Endothelial cell of hepatic sinusoid (primary cell): Measurements from ENCODE around the gene UNC13B.

Experiments used
- in situ Hi-C: cut with HindIII; loops from 2 replicates; pipeline ENCODE4 v1.10.0; 2017; ENCODE audit warnings: low sequenced_read_pairs

Gene UNC13B

GRCh38 chr9:35415402-35416097, 253.7 kb downstream of the UNC13B start:
- in situ Hi-C loops = no loop called here

GRCh38 chr9:35416098-35416427, 254.3 kb downstream of the UNC13B start:
- in situ Hi-C loops = no loop called here

DNA sequence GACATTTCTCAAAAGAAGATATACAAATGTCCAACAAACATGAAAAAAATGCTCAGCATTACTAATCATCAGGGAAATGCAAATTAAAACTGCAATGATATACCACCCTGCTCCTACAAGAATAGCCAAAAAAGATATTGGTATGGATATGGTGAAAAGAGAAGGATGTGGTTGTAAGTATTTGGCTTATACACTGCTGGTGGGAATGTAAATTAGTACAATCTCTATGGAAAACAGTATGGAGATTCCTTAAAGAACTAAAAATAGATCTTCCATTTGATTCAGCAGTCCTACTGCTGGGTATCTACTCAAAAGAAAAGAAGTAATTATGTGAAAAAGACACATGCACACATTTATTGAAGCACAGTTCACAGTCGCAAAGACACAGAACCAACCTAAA, 260.5 kb downstream of the UNC13B start:
- in situ Hi-C loops = no loop called here

DNA sequence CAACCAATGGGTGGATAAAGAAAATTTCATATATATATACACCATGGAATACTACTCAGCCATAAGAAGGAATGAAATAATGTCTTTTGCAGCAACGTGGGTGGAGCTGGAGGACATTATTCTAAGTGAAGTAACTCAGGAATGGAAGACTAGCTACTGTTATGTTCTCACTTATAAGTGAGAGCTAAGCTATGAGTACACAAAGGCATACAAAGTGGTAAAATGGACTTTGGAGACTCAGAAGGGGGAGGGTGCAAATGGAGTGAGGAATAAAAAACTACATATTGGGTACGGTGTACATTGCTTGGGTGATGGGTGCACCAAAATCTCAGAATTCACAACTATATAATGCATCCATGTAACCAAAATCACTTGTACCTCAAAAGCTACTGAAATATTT, 260.9 kb downstream of the UNC13B start:
- in situ Hi-C loops = no loop called here

DNA sequence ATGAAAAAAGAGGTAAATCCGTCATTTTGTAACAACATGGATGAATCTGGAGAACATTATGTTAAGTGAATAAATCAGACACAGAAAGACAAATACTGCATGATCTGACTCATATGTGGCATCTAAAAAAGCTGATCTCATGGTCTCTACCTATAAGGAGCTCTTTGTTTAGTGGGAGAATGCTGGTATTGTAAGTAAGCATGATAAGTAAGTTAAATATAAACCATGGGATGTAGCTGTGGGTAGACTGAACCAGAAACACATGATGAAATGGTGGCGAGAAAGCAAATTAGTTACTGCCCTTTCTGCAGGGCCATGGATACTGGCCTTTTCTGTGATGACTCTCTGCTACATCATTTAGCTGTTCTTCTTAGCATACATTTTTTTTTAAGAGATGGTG, 261.7 kb downstream of the UNC13B start:
- in situ Hi-C loops = no loop called here

GRCh38 chr9:35424356-35425352, 262.8 kb downstream of the UNC13B start:
- in situ Hi-C loops = no loop called here

DNA sequence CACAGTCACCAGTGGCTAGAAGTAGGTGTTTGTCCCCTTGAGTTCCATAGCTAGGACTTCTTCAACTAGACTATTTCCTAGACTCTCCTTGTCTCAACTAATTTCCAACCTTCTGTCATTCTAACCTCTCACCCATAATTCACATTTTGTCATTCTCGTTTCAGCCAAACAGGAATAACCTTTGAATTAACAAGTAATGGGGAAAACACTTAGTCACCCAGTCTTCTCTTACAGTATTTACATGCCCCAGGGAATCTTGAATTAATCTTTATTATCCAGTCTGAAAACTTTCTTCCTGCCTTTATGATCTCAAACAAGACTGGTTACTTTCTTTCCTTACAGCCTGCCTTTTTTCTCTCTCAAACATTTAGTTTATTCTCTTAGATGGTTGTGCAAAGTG, 264.8 kb downstream of the UNC13B start:
- in situ Hi-C loops = no loop called here

DNA sequence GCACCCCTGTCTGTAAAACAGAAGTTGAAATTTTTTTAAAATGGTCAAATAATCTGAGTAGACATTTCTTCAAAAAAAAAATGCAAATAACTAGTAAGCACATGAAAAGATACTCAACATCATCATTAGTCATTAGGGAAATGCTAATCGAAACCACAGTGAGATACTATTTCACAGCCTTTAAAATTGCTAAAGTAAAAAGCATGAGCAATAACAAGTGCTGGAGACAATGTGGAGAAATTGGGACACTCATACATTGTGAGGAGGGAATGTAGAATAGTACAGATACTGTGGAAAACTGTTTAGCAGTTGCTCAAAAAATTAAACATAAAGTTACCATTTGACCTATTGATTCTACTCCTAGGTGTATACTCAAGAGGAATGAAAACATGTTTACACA, 269.7 kb downstream of the UNC13B start:
- in situ Hi-C loops = no loop called here

DNA sequence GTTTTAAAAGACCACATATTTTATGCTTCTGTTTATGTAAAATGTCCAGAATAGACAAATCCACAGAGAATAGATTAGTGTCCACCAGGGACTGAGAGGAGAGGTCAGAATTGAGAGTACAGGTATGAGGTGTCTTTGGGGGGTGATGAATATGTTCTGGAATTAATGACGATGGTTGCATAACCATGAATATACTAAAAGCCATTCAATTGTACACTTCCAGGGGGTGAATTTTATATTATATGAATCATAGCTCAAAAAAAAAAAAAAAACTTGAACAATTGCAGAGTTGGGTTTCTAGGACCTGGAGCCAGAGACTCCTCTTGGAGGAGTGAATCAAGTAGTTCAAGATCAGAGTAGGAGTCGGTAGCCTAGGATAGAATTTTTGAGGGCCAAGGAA, 270.3 kb downstream of the UNC13B start:
- in situ Hi-C loops = no loop called here

GRCh38 chr9:35436933-35437332, 275.1 kb downstream of the UNC13B start:
- in situ Hi-C loops = loop anchor here (5.0 kb wide), 1 partner anchor 50 kb away; no protein-coding TSS in a partner anchor

DNA sequence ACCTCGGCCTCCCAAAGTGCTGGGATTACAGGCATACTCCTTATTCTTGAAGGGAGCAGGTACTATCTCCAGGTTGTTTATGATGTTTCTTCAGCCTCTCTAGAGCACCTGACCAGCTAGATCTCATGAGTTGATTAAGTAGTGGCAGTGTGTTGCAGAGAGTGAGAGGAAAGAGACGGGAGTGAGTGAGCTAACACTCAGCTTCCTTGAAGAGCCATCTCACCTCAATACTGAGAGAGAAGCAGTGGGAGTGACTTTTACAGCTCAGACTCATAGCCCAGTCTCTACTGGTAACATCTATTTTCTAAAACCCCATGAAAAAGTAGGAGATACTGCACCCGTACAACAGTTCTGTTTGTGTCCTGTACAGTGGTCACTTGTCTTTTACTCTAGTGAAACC, 284.2 kb downstream of the UNC13B start:
- in situ Hi-C loops = no loop called here

- in situ Hi-C loops = no loop called here
These were observed 286.7 kb downstream of the UNC13B start for GRCh38 chr9:35448496-35448895.

DNA sequence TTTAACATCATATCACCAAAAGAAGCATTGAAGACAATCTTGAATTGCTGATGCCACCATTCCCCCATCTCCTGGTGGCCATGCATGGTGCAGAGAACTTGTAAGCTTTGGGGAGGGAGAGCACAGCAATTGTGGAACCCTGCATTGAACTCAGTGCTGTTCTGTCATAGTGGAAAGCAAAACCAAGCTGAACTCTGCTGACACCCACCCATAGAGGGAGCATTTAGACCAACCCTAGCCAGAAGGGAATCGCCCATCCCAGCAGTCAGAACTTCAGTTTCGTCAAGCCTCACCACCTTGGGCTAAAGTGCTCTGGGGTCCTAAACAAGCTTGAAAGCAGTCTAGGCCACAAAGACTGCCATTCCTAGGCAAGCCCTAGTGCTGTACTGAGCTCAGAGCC, 290.7 kb downstream of the UNC13B start:
- in situ Hi-C loops = no loop called here

- in situ Hi-C loops = no loop called here
These were observed 292.0 kb downstream of the UNC13B start for GRCh38 chr9:35453786-35454185.
